Skin of body (tissue), 2 donors: ENCODE results near the gene TMA7B. TPM values are rescaled to one million over a fixed set of nuclear protein-coding genes. Genes with fewer than 3 reads are reported as not detected.

Experiments used
- DNase-seq: peaks from one replicate; lab custom pipeline; 2025; lab: John Stamatoyannopoulos, UW
- total RNA-seq: library from RNA; depleted of rRNA; stranded (reverse); fragments of >200 nt; gene quantifications from one replicate; pipeline ENCODE4 v1.2.3, GENCODE V29; 2014

The TMA7B gene
- 0.30 TPM for total RNA-seq

DNA sequence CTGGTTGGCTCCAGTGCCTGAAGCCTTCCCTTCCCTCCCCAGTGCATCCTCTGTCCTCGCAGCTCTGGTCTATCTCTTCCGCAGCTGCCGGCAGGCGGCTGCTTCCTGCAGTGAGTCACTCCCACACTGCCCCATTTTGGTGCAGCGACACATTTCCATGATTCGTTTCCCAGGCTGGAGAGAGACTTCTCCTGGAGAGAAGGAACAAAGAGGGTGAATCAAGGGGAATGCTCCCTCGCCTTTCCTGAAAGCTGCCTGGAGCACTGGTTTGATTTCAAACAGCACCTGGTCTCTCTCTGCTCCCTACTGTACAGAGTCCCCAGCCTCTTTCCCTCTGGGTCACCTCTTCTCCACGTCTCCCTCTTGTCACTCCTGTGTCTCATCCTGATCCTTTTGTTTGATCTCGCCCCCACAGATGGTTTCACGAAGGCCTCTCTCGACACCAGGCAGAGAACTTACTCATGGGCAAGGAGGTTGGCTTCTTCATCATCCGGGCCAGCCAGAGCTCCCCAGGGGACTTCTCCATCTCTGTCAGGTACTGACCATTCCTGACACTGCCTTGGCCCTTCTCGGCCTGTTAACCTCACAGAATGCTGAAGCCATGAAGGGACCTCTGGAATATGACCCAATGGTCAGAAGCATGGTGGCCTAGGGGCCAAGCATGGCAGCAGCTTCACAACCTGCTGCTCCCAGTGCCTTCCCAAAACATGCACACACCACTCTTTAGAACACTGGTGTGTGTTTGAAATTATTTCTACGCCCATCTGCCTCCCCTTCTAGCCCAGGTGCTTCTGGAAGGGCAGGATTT lies at the start of gene TMA7B:
Gene TMA7B (plus strand): TSS at position 758 of the 808 bp plus-strand sequence. CDS start 3,978 bp downstream, outside the sequence.
- DNase-seq = no peak

DNA sequence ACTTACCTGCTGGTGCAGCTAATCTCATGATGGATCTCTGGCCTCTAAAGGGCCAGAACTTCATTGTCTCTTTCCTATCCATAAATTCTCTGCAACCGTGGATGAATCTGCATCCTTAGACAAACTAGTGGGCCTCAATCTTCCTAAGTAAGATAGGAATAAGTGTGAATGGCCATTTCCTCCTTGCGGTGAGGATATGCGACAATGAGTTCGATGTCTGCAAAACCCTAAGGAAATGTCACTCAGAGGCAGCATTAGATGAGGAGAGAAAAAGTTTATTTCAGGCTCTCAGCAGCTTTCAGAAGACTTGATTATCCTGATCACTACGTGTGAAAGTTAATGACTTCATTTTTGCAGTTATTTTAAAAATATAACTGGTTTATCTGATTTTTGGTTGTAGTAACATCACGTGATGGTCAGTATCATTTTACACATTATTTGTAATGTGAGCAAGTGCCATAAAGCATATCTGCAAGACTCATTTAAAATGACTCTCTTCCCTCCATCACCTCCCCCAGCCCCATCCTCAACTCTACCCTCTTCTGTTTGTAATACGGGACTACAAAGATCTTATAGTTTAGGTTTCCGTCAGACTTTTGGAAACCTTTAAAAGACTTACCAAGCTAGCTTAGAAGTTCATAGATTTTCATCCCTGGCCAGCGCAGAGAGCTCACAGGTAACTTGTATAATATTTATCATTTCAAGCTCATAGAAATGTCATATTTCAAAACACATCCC lies 49.2 kb upstream of the TMA7B start:
- no peak for DNase-seq

DNA sequence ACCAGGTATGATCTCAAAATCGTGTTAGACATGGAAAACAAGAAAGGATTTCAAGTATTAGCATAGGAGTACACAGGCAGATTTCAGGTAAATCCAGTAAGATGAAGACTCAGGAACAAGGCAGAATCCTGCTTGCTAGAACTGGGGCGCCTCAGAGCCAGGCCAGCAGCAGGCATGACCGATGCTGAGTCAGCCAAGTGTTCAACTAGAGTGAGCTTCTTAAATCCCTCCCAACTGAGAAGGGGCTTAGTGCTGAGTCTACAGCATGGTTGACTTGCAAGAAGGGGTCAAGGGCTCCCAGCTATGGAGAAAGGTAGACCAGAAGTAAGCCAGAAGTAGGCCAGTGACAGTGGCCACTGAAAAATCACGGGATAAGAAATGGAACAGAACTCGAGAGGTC lies 46.9 kb upstream of the TMA7B start:
- DNase-seq = no peak

DNA sequence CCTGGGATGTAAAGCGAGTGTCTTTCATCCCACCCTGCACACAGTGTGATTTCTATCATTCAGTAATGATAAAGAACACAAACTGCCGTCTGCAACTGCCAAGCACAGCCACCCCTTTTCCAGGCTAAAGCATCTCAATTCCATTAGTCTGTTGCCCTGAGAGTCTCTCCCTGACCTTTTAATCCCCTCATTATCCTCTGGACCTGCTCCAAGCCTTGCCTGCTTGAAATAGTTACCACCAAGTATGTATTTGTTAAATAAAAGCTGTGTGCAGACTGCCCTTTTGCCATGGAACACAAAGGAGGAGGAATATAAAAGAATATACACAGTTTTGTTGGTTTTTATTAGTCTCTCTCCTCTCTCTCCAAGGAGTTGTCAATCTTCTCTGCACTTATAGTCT lies 46.3 kb upstream of the TMA7B start:
- DNase-seq = no peak

DNA sequence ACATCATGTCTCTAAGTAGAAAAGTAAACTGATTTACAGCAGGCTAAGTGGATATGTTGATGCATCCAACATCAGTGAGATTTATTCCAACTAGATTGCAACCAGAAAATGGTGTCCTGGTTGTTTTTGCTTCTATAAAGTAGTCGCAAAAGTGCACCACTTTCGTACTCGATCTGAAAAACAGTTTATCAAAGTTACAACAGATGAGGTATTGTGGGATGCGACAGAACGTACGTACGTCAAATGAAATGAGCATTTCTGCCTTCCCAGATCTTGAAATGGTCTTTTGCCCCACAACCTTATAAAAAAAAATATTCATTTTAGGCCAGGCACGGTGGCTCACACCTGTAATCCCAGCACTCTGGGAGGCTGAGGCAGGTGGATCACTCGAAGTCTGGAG lies 45.6 kb upstream of the TMA7B start:
- no peak for DNase-seq

DNA sequence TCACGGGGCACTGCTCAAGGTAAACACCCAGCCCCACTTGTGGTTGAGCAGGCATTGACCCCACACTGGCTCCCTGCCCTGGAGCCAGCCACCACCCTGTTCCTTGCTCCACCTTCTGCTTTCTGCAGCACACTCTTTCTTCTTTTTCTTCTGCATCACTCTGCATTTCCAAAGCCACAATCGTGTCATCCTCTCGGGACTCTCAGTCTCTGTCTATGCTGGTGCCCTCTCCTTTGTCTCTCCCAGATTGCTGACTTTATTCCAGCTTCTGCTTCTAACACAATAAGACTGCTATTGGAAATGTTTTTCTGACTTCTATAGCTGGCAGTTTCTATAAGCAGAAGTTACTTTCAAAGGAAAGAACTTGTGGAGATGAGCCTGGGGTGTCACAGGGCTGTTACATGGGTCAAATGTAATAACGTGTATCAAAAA lies 44.9 kb upstream of the TMA7B start:
- DNase-seq = no peak

DNA sequence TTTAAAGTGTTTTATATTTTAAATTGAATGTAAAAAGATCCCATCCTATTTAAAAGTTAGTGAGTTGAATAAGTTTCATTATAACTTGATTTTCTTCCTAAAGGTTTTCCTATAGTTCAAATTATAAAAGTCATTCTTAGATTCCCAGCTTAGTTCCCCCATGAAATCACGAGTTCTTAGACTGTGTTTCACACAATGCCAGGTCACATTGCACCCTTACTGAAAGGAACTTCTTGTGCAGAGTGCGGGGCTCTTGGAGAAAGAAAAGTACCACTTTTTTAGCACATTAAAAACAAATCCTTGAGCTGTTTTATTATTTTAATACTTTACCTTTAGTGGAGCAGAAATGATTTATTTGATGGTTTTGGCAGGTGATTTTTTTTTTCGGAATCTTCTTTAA lies 43.7 kb upstream of the TMA7B start:
- no peak for DNase-seq

DNA sequence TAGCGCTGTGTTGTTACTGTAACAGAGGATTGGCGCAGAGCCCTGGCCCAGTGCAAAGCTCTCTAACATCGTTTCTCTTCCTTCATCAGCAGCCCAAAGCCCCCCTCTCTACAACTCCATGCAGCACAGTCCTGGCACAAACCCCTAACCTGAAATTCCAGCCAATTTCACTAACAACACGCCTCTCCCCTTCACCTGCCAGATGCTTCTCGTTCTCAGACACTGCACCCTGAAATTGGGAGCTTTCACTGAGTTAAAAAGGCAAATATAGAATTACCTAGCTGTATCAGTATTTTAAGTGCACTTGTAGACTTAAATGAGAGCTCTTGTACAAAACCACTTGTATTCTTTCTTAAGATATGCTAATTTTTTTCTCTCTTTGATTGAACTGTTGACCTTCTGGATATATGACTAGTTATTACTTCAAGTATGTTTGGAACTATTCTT lies 43.0 kb upstream of the TMA7B start:
- no peak for DNase-seq

DNA sequence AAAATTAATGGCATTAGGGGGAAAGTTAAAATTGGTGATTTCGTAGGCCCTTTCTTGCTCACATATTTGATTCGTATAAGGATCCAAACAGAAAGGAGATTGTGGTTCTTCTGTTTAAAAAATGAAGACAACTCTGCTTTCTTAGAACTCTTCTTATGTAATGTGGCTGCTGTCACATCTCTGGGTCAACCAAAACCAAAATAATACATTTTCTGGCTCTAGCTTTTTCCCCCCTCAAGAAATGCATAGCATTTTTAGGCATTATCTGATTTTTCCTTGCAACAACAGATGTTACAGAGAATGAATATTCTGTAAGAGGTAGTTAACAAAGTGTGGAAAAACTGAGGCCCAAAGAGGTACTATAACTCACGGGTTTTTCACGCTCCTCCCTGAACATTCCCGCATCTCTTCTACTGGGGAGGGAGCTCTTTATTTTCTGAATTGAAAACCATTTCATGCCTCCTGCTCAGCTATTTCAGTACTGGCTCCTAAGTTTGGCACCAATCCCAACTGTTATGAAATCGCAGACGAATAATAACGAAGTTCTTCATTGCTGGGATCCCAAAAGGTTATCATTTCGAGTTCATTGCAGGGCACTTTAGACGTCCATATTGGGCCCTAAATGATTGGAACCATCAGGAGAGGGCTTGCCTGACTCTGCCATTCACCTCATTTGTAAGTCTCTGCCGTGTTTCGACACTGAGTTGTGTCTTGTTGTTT lies 42.3 kb upstream of the TMA7B start:
- DNase-seq = no peak

DNA sequence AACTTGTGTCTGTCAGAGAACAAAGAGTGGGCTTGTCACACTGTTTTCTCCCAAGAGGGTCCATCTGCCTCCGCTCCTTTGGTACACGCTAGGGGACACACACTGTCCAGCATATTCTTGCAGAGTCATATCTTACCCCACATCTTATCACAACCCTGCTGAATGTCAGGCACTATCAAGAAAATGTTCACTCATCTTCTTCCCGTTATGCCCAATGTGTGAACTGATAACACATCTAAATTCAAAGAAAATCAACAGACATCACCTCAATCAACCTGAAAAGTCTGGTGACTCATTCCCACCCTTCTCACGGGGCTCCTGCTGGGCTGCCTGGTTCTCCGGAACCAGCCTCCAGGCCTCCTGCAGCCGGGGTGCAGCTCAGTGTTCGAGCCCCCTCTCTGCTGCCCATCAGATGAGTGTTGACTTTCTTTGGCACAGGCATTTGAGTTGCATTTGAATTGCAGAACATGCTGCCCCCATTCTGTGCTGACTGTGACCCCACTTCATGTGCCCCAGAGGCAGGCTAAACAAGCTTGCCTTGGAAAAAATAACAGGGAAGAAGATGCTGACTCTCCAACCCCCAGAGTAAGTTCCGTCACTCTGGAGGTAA lies 40.0 kb upstream of the TMA7B start:
- DNase-seq = no peak

DNA sequence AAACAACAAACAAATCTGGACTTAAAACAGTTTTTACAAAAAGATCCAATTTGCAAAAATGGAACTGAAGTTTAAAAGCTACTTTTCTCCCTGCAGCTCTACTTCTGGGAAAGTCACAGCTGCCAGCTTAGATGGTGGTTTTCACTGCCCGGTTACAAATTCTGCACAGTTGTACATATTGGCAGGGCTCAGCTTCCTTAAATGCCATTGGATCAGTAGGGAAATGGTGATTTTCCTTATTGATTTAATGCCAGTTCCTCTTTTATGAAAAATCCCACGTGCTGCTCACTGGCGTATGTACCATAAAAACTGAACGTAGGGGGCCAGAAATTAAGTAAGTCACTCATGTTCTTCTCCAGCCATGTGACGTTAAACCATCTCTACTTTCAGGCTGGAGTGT lies 36.5 kb upstream of the TMA7B start:
- no peak for DNase-seq

DNA sequence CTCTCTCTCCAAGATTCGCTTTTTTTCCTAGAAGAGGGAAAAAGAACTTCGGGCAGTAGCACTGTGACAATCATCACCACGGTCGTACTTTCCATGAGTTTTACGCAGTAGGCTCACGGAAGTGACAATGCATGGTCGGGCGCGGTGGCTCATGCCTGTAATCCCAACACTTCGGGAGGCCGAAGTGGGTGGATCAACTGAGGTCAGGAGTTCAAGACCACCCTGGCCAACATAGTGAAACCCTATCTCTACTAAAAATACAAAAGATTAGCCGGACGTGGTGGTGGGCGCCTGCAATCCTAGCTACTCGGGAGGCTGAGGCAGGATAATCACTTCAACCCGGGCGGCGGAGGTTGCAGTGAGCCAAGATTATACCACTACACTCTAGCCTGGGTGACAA lies 35.9 kb upstream of the TMA7B start:
- DNase-seq = no peak

DNA sequence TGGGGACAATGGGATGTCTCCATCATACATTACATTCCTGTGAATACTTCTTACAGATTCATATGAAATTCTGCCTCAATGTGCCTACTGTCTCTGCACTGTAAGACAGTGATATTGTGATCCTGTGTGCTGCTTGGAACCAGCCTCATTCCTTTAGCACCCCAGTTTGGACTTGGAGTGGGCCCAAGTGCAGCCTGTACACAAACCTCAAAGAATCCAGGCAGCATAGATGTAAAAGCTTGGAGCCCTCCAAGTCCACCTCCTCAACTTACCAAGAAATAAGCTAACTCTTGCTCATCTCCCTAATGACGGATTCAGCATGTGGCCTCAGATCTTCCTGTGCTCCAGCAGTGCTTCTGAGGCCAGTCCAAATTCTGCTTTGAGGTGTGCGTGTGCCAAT lies 34.9 kb upstream of the TMA7B start:
- no peak for DNase-seq

DNA sequence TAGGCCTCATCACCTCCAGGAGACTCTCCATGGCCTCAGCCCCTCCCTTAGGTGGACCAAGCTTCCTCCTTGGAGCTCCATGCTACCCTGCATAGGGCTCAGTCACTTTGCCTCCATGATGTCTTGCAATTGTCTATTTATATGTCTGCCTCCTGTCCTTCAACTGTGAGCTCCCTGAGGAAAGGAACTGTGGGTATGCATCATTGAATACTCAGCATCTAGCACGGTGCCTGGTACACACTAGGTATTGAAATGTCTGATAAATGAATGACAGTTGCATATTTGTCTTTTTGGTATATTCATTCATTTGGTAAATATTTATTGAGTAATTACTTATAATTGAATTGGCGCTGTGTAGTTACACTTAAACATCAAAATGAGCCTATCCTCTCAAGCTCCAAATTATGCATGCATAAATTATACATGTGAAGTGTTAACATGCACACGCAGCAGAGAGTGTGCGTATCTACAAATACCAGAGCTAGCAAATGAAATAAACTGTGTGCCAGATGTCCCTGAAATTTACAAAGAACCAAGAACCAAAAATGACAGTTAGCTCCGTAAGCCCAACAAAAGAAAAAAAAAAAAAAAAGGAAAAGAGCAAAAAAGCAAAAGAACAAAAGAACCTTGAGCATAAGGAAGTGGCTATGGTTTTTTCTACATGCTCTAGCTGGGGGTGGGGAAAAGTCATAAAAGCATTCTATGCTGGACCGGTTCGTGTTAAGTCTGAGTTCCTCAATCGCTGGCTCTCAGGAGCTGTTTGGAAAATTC lies 34.1 kb upstream of the TMA7B start:
- no peak for DNase-seq

DNA sequence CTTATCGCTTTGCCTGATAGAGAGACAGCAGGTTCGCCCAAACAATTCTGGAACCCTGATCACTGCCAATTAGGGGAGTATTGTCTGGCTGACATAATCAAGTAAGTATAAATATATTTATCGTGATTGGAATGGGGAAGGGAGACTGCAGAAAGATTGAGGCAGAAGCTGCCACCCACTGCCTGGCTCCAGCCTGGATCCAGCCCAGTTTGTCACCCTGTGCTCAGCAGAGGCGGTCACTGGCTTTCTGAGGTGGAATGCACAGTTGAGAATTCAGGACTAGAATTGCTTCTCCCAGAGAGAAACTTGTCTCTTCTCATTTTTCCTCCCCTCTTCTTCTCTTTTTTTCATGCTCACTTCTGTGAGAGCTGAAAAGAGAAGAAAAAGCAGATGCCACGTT lies 33.4 kb upstream of the TMA7B start:
- DNase-seq = no peak

DNA sequence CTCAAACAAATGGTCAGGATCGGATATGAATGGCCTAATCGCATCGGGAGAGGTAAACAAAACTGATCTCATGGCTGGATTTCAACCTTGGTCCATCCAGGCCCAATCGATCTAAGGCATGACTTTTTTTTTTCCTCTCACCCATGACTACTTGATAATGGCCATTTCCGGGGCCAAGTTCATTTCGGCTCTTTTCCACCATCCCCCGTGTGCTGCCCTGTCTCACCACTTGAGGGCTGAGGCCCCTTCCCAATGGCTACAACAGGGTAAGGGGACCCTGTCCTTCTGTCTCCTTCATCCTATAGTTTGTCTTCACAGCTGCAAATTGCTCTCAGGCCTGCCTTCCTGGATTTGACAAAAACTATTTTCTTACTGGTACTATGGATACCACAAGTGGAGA lies 32.7 kb upstream of the TMA7B start:
- no peak for DNase-seq

DNA sequence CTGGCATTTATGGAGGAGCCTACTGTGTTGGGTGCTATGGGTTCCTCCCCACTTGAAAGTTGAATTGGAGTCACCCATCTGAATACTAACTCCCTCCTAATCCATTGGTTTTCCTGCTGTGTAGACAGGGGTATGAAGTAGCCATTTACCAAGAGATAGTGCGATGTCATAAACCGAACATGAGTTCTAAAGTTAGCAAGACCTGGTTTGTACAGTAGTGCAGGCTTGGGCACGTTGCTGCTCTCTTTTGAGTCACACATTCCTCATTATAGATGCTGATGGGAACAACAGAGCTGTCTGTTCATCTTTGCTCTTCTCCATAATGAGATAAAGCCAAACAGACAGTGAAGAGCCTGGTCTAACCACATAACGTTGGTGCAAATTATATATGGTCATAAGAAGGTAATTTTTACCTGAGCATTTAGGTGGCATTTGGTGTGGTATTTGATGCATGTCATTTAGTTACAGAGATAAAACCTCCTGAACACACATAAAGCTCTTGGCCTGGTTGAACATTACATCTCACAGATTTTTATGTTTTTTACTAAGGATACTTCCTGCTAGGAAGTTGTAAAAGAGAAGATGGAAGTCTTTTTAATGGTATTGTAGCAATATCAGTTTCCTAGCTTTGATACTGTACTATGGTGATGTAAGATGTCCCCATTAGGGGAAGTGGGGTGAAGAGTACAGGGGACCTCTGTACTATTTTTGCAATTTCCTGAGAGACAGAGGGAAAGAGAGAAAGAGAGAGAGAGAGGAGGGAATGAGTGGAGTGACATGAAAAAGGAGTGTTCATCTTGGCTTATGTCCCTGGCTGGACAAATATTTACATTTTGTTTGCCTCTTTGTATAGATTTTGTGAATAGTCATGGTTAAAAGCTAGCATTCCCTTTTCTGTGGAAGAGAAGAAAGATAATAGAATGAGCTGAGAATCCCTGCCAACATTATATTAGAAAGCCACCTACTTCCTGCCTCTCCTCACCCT lies 31.4 kb upstream of the TMA7B start:
- DNase-seq = no peak

DNA sequence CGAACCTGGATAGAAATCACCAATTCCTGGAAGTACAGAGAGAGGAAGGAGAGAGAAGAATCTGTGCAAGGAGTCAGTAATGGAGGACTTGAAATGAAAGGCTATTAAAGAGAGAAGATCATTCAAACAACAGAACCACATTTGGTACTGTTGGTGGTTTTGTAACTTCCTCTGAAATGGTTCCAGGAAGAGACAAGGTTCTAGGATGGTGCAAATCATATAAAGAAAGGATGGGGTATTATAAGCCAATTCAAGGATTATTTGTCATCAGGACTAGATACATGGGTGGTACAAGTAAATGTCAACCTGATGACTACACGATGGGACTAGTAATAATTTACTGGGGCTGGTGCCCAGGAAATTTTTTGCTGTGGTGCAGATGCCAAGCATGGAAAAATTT lies 28.9 kb upstream of the TMA7B start:
- DNase-seq = no peak

DNA sequence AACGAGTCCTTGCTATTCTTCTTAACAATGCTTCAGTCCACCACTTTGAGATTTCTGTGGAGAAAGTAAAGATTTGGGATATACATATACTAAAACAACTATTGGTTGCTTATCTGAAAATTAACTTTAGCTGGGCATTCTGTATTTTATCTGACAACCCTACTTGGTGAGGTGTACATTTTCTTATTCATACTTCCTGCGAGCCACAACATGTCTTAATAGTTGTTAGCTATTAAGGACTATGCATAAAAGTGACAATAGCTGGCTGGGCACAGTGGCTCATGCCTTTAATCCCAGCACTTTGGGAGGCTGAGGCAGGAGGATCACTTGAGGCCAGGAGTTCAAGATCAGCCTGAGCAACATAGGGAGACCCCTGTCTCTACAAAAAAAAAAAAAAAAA lies 28.0 kb upstream of the TMA7B start:
- no peak for DNase-seq
